DND-41 (cell line): Measurements from ENCODE around the gene ARHGAP4.

Source experiments
- EZH2 ChIP-seq: IDR thresholded peaks from 3 replicates; pipeline ENCODE4 v1.6.1; 2012; ENCODE audit warnings: borderline replicate concordance, low read depth, mild to moderate bottlenecking, moderate library complexity, low read length, inconsistent platforms; ENCODE audit not compliant: severe bottlenecking
- TF ChIP-seq, protein P1 (sequence below): IDR thresholded peaks from 2 replicates; pipeline ENCODE4 v1.5.1; 2012; ENCODE audit warnings: borderline replicate concordance, low read length, moderate library complexity, mild to moderate bottlenecking; ENCODE audit not compliant: poor library complexity, severe bottlenecking; ENCODE audit errors: extremely low read depth

DNA sequence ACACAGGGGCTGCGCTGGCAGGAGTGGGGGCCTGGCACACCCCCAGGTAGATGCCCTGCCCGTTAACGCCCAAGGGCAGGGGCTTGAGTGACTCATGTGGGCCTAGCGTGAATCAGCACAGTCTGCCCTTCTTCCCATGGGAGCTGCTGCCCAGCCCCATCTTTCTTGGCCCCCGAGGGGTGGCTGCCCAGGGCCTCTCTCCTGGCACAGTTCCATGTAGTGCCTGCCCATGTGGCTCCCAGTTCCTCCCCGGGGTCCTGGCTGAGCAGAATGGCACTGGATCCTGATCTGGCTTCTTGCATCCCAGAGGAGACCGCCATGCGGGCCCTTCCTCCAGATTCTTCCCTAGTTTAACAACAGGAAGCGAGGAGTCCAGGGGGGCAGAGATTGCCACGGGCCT is 23.7 kb downstream of the ARHGAP4 start:
- TF ChIP-seq, protein P1, sequence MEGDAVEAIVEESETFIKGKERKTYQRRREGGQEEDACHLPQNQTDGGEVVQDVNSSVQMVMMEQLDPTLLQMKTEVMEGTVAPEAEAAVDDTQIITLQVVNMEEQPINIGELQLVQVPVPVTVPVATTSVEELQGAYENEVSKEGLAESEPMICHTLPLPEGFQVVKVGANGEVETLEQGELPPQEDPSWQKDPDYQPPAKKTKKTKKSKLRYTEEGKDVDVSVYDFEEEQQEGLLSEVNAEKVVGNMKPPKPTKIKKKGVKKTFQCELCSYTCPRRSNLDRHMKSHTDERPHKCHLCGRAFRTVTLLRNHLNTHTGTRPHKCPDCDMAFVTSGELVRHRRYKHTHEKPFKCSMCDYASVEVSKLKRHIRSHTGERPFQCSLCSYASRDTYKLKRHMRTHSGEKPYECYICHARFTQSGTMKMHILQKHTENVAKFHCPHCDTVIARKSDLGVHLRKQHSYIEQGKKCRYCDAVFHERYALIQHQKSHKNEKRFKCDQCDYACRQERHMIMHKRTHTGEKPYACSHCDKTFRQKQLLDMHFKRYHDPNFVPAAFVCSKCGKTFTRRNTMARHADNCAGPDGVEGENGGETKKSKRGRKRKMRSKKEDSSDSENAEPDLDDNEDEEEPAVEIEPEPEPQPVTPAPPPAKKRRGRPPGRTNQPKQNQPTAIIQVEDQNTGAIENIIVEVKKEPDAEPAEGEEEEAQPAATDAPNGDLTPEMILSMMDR, result no peak
- no peak for TF ChIP-seq EZH2
